OCI-LY1 (cell line): ENCODE data around the gene LPIN1.

Source experiments
- H2AFZ ChIP-seq: fragments of 200-600 bp; sonication (generic), shearing (Covaris generic); 2 replicates; pipeline ENCODE4 v1.6.0; 2014; ENCODE audit warnings: antibody characterized with exemption, mild to moderate bottlenecking, low read length
- H3F3A ChIP-seq: fragments of 200-600 bp; sonication (generic), shearing (Covaris generic); 2 replicates; pipeline ENCODE4 v1.6.0; 2014; ENCODE audit warnings: mild to moderate bottlenecking, antibody characterized with exemption, low read length, moderate library complexity; ENCODE audit not compliant: insufficient read depth
- H3K27ac ChIP-seq: fragments of 200-600 bp; sonication (generic); 2 replicates; pipeline ENCODE4 v1.5.1; 2014; ENCODE audit warnings: low read length, mixed run types, mild to moderate bottlenecking, low read depth; ENCODE audit not compliant: poor library complexity, severe bottlenecking
- H3K27me3 ChIP-seq: fragments of 200-600 bp; sonication (generic); 2 replicates; pipeline ENCODE4 v1.6.0; 2014; ENCODE audit warnings: antibody characterized with exemption, mild to moderate bottlenecking, low read length, moderate library complexity; ENCODE audit not compliant: insufficient read depth
- H3K36me3 ChIP-seq: fragments of 200-600 bp; sonication (generic); 2 replicates; pipeline ENCODE4 v1.6.1; 2014; ENCODE audit warnings: mild to moderate bottlenecking, antibody characterized with exemption, low read length, moderate library complexity, mixed read lengths; ENCODE audit not compliant: insufficient read depth
- H3K4me1 ChIP-seq: fragments of 200-600 bp; sonication (generic); 2 replicates; pipeline ENCODE4 v1.5.1; 2014; ENCODE audit warnings: mild to moderate bottlenecking, low read length, moderate library complexity; ENCODE audit not compliant: insufficient read depth, severe bottlenecking
- H3K4me2 ChIP-seq: fragments of 200-600 bp; sonication (generic), shearing (Covaris generic); 2 replicates; pipeline ENCODE4 v1.6.1; 2014; ENCODE audit warnings: low read length
- H3K4me3 ChIP-seq: fragments of 200-600 bp; sonication (generic); 2 replicates; pipeline ENCODE4 v1.5.1; 2014; ENCODE audit warnings: low read length, low read depth, mild to moderate bottlenecking, mixed read lengths; ENCODE audit not compliant: poor library complexity, severe bottlenecking
- H3K79me2 ChIP-seq: fragments of 200-600 bp; shearing (Covaris generic); 2 replicates; pipeline ENCODE4 v1.6.1; 2016; ENCODE audit warnings: mixed run types, low read length, mixed read lengths; ENCODE audit not compliant: insufficient read depth
- H3K9ac ChIP-seq: fragments of 200-600 bp; sonication (generic), shearing (Covaris generic); 2 replicates; pipeline ENCODE4 v1.6.1; 2014; ENCODE audit warnings: mild to moderate bottlenecking, low read length, mixed read lengths
- H3K9me2 ChIP-seq: fragments of 200-600 bp; sonication (generic), shearing (Covaris generic); 2 replicates; pipeline ENCODE4 v1.6.1; 2014; ENCODE audit warnings: low read depth, mild to moderate bottlenecking, low read length, mixed read lengths
- H3K9me3 ChIP-seq: fragments of 200-600 bp; shearing (Covaris generic); 2 replicates; pipeline ENCODE4 v1.6.1; 2014; ENCODE audit warnings: low read length, mixed read lengths
- H4K20me1 ChIP-seq: fragments of 200-600 bp; sonication (generic), shearing (Covaris generic); 2 replicates; pipeline ENCODE4 v1.6.0; 2016; ENCODE audit warnings: mild to moderate bottlenecking, low read length; ENCODE audit not compliant: insufficient read depth
- CTCF ChIP-seq: fragments of 200-600 bp; sonication (generic), shearing (Covaris generic); IDR thresholded peaks from 2 replicates; pipeline ENCODE4 v1.5.1; 2017; ENCODE audit warnings: mild to moderate bottlenecking, antibody characterized with exemption, low read length, moderate library complexity, mixed read lengths
- EZH2 ChIP-seq: fragments of 200-600 bp; sonication (generic), shearing (Covaris generic); IDR thresholded peaks from 2 replicates; pipeline ENCODE4 v1.8.0; 2017; ENCODE audit warnings: borderline replicate concordance, mixed run types, mild to moderate bottlenecking, antibody characterized with exemption, low read length, moderate library complexity, mixed read lengths

Gene LPIN1

GRCh38 chr2:11805024-11805423 is 58.6 kb downstream of the LPIN1 start:
- Histone ChIP-seq H3K9me3 (no peaks in the 10 kb centered on the region), H3K79me2 (no peaks in the 10 kb centered on the region), H3F3A (no peaks in the 10 kb centered on the region), H3K9me2 (no peaks in the 10 kb centered on the region), H4K20me1 (no peaks in the 10 kb centered on the region), H2AFZ (no peak overlapping the region), H3K27me3 (no peaks in the 10 kb centered on the region), H3K4me1 (no peaks in the 10 kb centered on the region), H3K9ac (no peak overlapping the region), H3K4me2 (no peak overlapping the region), H3K4me3 (no peak overlapping the region), H3K36me3 (peaks cover 87% of the 10 kb centered on the region), H3K27ac (no peak overlapping the region)
- TF ChIP-seq EZH2 (no peak), CTCF (no peak)

GRCh38 chr2:11805920-11806319 is 59.5 kb downstream of the LPIN1 start:
- H3K4me3 ChIP-seq: no peak overlapping the region
- H3K27ac ChIP-seq: no peak overlapping the region
- peaks cover 79% of the 10 kb centered on the region for H3K36me3 ChIP-seq
- no peaks in the 10 kb centered on the region for H4K20me1 ChIP-seq
- no peak for TF ChIP-seq EZH2
- no peak for TF ChIP-seq CTCF
- no peaks in the 10 kb centered on the region for H3K9me2 ChIP-seq
- no peak overlapping the region for H2AFZ ChIP-seq
- no peaks in the 10 kb centered on the region for H3K27me3 ChIP-seq
- no peak overlapping the region for H3K9ac ChIP-seq
- no peaks in the 10 kb centered on the region for H3K4me1 ChIP-seq
- H3K4me2 ChIP-seq: no peak overlapping the region
- H3K79me2 ChIP-seq: no peaks in the 10 kb centered on the region
- no peaks in the 10 kb centered on the region for H3K9me3 ChIP-seq
- H3F3A ChIP-seq: no peaks in the 10 kb centered on the region

- Histone ChIP-seq H2AFZ (no peak overlapping the region), H3K27me3 (no peaks in the 10 kb centered on the region), H3F3A (no peaks in the 10 kb centered on the region), H3K4me3 (no peak overlapping the region), H3K9me2 (no peaks in the 10 kb centered on the region), H3K36me3 (peaks cover 68% of the 10 kb centered on the region), H3K4me1 (no peaks in the 10 kb centered on the region), H3K79me2 (no peaks in the 10 kb centered on the region), H3K9ac (no peak overlapping the region), H3K27ac (no peak overlapping the region), H4K20me1 (no peaks in the 10 kb centered on the region), H3K4me2 (no peak overlapping the region), H3K9me3 (no peaks in the 10 kb centered on the region)
- TF ChIP-seq CTCF: no peak
- no peak for TF ChIP-seq EZH2
These were observed 61.0 kb downstream of the LPIN1 start for GRCh38 chr2:11807156-11808015.
